Stimulated activated CD8-positive, alpha-beta memory T cell treated with anti-CD3 and anti-CD28 coated beads, Interleukin-7, amount 100 ng/mL, for 1 hour (primary cell): Measurements from ENCODE around the gene SDHA.
"Not testable (repeated sequence)": the region's sequence is repeated elsewhere in the genome, so short reads cannot be mapped to it uniquely, and the experiment has no call there.

Source experiments
- DNase-seq, 2 donors: peaks; one replicate each; pipeline ENCODE4 v3.0.0-alpha.2; 2020; ENCODE audit warnings: low read depth in 2 of 2

The SDHA gene

DNA sequence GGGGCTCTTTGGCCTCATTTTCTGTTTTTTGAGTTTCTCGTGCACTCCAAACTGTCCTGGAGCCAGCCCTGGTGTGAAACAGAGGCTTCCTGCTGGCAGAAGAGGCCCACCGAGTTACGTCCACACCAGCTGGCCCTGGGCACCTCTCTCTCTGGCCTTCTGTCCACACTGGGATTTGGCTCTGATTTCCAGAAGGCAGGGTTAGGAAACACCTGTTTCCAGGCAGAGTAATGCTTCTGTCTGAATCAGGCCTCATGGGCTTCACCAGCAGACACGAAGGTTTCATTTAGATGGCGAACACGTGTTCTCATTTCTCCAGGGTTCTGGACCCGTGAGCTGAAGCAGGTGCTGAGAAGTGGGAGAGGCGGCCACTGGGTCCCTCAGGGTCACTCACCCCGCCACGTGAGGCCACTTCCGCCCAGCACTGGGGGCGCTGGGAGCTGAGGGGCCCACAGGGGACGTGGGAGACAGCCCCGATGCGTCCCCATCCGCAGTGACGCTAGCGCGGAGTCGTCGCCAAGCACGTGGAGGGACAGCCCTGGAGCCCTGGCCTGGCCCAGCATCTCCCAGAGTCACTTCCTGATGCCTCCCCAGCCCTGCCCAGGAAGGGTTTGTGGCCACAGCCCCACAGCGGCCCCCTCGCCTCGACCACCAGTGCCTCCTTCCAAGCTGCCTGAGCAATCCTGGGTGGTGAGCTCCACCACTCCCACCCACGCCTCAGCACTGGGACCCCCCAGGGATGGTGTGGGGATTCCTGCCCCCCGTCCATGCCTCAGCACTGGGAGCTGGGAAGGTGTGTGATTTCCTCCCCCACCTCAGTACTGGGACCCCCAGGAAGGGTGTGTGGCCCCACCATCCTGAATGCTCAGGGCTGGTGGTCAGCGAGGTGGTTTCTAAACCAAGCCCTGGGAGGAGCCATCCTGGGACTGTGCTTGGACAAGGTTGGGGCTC, 31.8 kb upstream of the SDHA start:
- no peak for DNase-seq

DNA sequence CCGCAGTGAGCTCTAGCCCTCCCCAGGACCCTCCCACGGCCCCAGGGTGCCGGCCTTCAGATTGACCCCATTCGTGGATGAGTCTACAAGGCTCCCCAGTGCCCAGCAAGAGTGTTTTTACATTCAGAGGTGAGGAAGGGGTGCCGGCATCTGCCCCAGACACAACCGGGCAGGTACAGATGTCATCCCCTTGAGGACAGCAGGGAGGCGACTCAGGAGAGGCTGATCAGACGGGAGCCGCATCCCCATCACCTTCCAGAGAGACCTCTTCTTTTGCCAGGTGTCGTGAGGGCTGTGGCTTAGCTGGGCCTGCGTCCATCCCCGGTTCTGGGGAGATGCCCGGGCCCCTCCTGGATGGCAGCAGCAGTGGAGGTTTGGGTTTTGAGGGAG, 31.1 kb upstream of the SDHA start:
- DNase-seq: no peak

DNA sequence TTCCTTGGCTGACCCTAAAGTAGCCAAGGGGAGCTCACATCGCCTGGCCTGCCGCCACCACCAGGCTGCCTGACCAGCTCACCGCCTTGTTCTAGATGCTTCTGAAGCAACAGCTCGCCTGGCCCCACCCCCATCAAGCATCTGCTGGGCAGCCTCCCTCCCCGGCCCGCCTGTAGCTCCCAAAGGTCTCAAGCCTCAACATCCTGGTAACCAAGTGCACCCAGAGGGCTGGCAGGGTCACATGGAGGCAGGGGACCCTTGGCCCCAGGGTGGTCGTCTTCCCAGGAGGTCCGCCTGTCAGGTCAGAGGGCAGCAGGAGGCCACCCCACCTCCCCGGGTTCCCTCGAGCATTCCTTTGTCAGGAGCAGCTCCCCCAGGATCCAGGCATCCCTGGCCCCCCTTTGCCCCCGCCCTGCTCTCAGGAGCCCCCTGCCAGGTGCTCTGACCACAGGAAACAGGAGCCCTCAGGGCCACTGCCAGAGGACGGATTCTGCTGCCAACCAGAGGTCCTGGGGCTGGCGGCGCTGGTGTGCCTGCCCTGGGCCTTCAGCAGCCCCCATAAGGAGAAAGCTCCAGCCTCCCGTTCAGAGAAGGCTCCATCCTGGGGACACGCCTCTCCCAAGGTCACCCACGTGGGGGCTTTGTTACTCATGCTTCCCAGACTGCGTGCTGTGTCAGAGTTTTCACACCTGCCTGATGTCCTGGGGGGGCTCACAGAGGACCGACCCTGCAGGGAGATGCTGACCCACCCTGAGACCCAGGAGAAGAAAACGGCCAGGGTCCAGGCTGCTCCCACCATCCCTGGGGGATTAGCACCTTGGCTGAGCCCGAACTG, 30.3 kb upstream of the SDHA start:
- DNase-seq: no peak

DNA sequence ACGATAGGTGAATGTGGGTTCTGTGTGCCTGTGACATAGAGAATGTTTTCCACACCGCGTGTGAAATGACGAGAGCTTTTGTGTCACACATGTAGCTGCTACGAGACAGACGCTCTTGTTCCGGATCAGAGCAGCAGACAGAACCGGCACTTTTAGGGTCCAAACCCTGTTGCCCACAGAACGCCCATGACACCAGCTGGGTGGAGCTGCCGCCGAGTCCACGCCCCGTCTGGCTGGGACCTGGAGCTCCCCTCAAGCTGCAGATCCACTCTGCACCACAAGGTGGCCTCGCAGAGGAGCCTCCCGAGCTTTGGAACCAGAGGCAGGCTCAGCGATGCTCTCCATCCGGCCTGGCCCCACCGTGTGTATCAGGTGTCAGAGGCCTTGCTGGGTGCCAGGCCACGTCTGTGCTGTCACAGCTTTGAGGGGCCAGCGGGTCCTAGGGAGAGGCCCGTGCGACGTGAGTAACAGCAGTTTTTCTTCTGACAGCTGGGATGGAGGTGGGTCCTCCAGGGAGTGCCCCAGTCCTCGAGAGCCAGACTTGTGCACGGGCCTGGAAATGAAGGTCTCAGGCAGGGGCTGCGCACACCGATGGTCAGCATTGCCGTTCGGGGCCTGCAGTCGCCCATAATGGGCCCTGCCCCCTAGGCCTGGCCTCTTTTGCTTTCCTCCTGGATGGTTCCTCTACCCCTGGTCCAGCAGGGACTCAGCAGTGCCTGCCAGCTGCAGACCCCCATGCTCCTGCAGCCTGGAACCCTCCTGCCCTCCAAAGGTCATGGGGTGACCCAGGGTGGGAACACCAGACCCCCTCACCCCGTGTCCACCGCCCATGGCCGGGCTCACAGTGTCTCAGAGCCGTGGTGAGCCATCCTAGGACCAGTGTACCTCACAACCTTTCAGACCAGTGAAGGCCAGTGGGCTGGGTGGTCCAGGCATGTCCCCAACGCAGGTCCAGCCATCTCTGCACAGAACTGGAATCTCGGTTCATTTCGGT, 29.3 kb upstream of the SDHA start:
- peak; percentile 64 to 77 for DNase-seq

DNA sequence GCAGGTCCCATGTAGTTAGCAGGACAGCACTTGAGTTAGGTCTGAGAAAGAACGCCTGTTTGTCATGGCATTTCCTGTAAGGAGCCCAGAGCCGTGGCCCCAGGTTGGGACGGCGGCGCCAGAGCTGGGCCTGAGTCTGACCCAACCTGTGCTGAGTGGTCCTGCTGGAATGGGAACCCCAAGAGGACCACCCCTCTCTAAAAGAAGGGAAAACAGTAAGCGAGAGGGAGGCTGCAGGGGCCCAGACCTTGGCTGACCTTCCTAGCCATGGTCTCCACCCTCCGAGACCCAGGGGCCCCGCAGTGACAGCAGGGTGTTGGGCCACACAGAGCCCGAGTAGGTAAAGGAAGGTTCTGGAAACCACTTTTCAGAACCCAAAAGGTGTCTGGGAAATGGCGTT, 28.6 kb upstream of the SDHA start:
- no peak for DNase-seq

DNA sequence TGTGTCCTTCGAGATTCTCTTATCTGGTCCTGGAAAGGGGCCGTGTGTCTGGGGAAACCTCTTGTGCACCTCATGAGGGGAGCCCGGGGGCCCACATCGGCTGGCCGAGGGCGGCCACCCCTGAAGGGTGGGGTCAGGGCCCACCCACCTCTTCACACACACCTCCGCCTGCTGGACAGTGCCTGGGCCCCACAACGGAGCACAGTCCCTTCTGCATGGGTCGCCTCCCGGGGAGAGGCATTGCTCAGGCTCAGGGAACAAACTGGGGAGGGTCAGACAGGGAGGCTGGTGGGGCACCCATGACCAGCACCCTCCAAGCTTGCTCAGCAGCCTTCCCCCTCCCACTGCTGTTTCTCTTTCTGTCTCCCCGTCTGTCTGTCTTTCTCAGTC, 28.1 kb upstream of the SDHA start:
- DNase-seq: no peak

DNA sequence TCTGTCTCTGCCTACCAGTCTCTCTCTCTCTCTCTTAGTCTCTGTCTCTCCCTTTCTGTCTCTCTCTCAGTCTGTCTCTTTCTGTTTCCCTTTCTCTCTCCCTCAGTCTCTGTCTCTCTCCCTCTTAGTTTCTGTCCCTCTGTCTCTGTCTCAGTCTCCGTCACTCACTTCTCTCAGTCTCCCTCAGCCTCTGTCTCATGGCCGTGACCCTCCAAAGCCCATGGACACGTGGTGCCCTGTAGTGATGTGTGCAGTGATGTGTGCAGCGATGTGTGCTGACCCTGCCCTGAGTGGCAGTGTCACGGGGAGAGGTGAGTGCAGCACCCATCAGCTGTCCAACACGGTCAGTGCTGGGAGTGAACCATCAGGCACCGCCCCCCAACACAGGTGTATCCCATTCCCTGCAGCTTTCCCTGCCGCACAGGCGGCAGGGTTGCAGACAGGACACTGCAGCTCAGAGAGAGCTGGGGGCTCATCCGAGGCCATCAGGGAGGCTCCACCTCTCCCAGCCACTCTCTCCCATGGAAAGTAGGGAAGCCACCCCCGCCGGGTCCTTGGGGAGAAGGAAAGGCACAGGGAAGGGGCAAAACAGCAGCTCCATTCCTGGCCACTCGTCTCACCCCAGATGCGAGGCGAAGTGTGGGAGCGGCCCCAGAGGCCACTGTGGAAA, 27.6 kb upstream of the SDHA start:
- DNase-seq: no peak

DNA sequence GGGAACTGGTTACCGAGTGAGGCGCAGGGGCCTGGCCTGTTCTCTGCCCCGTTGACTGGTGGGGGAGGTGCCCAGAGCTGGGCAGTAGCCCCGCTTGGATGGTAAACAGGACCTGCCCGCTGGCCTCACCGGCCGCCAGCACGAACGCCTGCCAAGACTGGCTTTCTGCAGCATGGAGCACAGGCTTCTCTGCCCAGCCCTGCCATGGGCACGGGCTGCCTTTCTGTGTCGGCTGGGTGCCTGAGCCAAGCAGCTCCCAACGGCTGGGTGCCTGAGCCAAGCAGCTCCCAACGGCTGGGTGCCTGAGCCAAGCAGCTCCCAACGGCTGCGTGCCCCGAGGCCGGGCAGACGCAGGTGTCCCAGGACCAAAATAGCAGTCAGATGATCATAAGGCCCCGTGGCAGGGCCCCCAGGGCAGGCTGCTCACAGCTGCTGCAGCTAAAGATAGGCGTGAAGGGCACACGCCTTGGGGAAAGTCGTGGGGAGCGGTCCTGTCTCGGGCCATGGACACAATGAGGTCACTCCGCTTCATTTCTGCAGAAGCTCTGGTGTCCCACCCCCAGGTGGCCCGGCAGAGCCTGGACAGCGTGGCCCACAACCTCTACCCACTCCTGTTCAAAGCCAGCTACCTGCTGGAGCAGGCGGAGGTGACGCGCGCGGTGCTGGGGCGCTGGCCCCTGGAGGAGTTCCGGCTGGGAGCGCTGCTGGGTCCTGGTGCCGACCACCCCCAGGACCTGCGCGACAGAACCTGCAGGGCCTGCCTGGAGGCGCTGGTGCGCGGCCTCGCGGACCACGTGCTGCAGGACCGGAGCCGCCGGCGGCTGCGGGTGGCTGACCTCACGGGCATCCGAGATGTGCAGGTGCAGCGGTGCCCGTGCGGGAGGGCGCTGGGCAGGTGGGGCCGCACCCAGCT, 26.8 kb upstream of the SDHA start, which contains the start of gene LRRC14B:
LRRC14B (plus strand) TSS at position 460 of the 913 bp plus-strand sequence; CDS start at position 504, 44 bp downstream.
- DNase-seq: no peak

DNA sequence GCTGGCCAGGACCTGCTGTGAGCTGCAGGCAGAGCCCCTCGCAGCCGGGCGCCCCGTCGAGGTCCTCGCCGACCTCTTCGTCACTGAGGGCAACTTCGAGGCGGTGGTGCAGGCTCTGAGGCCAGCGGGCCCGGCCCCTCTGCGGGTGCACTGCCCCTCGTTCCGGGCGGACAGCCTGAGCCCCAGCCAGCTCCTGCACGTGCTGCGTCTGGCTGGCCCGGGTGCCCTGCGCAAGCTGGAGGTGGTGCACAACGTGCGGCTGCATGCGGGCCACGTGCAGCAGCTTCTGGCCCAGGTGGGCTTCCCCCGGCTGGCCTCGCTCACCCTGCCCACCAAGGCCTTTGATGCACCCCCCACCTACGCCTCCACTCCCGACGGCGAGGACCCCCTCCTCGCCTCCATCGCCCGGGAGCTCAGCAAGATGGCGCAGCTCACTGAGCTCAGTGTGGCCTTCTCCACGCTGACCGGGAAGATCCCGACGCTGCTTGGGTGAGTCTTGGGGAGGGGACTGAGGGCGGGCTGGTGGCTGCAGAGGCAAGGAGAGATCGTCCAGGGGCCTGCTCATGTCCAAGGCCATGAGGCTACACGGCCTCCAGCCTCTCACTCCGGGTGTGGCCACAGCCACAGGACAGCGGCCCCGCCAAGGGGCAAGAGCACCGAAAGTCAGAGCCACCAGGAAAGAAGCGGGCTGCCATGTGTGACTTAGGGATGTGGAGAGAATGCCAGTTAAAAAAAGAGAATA, 26.0 kb upstream of the SDHA start:
- DNase-seq: no peak

DNA sequence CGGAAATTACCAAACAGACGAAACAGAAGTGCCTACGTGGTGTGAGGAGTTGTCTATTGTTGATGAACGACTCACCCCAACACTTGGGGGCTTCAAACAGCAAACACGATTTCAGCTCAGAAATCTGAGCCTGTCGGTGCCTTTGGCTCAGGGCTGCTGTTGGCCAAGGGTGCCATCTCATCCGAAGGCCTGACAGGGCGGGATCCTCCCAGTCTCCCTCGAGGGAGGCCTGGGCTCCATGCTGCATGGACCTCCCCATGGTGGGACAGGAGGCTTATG, 25.5 kb upstream of the SDHA start:
- no peak for DNase-seq

DNA sequence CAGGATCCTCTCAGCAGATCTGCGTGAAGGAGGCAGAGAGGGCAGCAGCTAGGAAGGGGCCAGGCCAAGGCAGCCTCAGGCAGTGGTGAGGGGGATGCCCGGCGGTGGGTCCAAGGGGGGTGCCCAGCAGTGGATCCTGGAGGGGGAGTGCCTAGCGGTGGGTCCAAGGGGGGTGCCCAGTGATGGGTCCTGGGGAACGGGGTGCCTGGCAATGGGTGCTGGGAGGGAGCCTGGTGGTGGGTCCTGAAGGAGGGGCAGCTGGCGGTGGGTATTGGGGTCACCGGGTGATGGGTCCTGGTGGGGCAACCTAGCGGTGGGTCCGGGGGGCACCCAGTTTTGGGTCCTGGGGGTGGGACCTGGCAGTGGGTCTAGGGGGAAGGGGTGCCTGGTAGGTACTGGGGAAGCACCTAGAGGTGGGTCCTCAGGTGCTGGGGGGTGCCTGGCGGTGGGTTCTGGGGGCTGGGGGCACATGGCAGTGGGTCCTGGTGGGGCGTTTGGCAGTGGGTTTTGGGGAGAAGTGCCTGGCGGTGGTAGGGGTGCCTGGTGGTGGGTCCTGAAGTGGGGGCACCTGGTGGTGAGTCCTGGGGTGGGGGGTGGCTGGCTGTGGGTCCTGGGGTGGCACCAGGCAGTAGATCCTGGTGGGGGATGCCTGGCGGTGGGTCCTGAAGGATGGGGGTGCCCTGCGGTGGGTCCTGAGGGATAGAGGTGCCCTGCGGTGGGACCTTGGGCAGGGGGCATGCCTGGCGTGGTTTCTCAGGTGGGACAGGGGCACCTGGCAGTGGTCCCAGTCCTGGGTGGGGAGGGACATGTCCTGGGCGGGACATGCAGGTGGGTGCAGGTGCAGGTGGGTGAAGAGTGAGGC, 24.9 kb upstream of the SDHA start:
- no peak for DNase-seq

DNA sequence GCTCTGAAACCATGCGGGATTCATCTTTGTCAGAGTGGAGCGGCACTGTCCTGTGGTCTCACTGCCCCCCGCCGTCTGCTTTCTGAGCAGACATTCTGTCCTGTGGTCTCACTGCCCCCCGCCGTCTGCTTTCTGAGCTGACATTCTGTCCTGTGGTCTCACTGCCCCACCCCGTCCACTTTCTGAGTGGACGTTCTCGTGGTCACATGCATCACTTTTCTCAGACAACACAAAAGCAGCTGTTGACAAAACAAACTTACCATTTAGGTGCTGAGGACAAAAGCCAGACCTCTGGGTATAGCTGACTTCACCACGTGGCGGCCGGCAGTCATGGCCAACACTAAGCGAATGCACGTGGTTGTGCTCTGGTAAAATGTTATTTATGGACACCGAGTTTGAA, 24.0 kb upstream of the SDHA start:
- no peak for DNase-seq

DNA sequence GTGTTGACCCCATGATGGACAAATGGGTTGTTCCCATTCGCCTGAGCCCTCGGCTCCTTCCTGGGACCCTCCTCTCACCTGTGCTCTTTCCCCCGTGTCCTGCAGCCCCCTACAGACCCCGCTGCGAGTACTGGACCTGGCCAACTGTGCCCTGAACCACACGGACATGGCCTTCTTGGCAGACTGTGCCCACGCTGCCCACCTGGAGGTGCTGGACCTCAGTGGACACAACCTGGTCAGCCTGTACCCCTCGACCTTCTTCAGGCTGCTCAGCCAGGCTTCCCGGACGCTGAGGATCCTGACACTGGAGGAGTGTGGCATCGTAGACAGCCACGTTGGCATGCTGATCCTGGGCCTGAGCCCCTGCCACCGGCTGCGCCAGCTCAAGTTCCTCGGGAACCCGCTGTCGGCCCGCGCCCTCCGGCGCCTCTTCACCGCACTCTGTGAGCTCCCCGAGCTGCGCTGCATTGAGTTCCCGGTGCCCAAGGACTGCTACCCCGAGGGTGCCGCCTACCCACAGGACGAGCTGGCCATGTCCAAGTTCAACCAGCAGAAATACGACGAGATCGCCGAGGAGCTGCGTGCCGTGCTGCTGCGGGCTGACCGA, 23.4 kb upstream of the SDHA start:
- no peak for DNase-seq

DNA sequence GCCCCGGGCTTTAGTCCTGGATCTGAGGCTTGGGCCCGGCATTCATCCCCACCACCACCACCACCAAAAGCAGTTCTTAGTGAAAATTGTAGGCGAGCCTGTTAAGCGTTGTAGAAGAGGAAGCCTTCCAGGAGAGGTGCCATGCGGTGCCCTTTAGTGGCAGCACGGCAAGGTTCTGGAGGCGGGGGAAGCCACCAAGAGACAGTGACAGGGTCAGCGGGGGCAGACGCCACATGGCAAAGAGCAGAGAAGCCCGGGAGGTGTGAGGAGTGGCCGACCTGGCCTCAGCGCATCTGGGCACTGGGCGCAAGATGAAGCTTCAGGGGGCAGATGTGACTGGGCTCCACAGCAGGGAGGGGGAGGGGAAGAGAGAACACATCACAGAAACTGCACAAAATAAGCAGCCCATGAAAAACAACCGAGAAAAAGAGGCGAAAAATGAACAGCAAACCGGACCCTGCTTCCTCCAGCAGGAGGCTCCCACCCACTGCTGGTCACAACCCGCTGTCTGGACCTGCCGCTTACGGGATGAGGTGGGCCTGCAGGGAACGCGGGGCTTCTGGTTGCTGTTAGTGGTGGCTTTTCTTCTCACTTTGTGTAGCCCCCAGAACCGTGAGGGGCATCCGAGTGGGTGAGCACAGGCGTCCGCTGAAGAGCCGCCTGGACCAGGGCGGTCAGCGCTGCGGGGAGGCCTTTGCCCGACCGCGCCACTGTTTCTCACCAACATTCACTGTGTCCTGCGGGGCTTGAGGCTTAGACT, 22.5 kb upstream of the SDHA start:
- DNase-seq: no peak

DNA sequence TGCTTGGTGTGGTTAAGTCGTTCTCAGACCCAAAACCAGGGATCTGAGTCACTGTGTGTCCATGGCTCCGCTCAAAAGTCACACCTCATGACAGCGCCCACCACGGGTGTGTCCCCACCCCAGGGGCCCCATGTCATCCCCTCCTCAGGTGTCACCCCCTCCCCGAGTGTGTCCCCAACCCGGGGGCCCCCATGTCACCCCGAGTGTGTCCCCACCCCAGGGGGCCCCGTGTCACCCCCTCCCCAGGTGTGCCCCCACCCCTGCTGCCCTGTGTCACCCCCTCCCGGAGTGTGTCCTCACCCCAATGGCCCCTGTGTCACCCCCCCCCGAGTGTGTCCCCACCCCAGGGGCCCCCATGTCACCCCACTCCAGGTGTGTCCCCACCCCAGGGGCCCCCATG, 21.8 kb upstream of the SDHA start:
- DNase-seq: no peak

DNA sequence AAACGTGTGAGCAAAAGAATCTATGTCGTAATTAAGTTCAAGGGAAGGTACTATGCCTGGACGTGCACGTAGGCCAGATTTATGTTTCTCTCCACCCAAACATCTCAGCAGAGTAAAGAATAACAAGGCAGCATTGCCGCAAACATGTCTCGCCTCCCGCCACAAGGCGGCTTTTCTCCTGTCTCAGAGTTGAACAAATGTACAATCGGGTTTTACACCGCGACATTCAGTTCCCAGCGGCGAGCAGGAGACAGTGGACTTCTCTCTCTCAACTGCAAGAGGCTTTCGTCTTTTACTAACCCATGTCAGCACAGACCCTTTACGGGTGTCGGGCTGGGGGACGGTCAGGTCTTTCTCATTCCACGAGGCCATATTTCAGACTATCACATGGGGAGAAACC, 21.1 kb upstream of the SDHA start:
- DNase-seq: not testable (repeated sequence)

DNA sequence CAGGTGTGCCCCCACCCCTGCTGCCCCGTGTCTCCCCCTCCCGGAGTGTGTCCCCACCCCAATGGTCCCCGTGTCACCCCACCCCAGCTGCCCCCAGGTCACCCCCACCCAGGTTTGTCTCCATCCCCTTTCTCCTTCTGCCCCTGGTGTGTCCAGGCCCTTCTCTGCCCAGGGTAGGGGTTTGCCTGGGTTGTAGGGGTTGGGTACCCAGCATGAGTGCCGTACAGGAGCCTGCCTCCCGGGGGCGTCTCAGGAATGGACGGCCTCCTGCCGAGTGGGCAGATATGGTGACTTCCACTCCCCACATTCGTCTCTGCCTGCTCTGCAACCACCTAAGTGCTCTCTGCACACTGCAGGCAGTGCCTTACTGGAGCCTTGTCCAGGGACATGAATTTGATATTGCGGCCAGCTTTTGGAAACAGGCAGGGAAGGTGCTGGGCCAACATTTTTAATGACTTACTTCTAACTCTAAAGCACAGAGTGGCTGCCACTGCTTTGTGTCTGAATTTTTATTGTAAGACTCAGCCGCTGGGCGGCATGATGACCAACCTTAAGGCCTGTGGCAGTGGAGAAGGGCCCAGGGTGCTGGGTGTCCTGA, 20.1 kb upstream of the SDHA start:
- DNase-seq: no peak
